ENCODE measurements around the gene ABAT. TPM values are rescaled to one million over a fixed set of nuclear protein-coding genes. Genes with fewer than 3 reads are reported as not detected.

The ABAT gene
- total and polyA plus RNA-seq, 2 donors from 2014 or later, result 9.6 to 34.0 TPM

- Histone ChIP-seq H3K9me3 (ENCODE audit: control insufficient read depth in 2 of 3, insufficient read depth in 1 of 3, low read length in 3 of 3) (no peaks in the 10 kb centered on the region), H3K27me3 (ENCODE audit: control insufficient read depth, insufficient read depth, low read length) (no peaks in the 10 kb centered on the region), H3K4me3 (ENCODE audit: low read length in 3 of 3) (no peak overlapping the region), H3K9ac (ENCODE audit: low read length in 3 of 3) (no peak overlapping the region), H3K27ac (ENCODE audit: low read depth in 2 of 2, low read length in 2 of 2) (no peak overlapping the region), H3K36me3 (ENCODE audit: control insufficient read depth in 2 of 3, insufficient read depth in 3 of 3, low read length in 3 of 3) (peaks cover 15 to 52% (median 45%) of the 10 kb centered on the region in 3 donors), H3K4me1 (ENCODE audit: control insufficient read depth in 2 of 3, insufficient read depth in 2 of 3, low read depth in 1 of 3, low read length in 3 of 3) (peaks cover 0 to 3% (median 0%) of the 10 kb centered on the region in 3 donors)
- no peak for DNase-seq
- no peak for FAIRE-seq
- intact Hi-C loops (cut with DNase I), result no loop called here
- TF ChIP-seq CTCF (IDR thresholded peaks at IDR 0.05; ENCODE audit: borderline replicate concordance, extremely low read depth, insufficient read depth), result no peak
Observed at GRCh38 chr16:8642146-8642545, 32.3 kb upstream of the ABAT start.

GRCh38 chr16:8644211-8645140 is 29.9 kb upstream of the ABAT start:
- H3K27ac ChIP-seq (ENCODE audit: low read depth in 2 of 2, low read length in 2 of 2), result no peak overlapping the region
- FAIRE-seq, result no peak

DNA sequence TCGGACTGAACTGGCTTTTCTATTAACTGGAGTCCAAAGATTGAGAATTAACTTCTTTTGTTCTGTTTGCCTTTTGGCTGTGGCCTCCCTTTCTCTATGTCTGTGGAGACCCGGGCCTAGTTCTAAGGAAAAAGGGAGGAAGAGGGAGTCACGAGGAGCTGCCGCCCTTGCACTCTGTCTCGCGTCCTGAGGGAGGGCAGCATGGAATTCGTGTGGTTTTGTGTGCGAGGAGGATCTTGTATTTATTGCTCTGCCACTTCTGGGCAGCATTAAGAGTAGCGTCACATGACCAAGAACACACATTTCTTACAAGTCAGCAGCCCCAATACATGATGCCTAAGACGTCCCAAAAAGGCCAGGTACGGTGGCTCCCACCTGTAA is 29.3 kb upstream of the ABAT start:
- DNase-seq (no peak), FAIRE-seq (no peak)
- Histone ChIP-seq H3K9me3 (ENCODE audit: control insufficient read depth in 2 of 3, insufficient read depth in 1 of 3, low read length in 3 of 3) (no peaks in the 10 kb centered on the region), H3K9ac (ENCODE audit: low read length in 3 of 3) (no peak overlapping the region), H3K27ac (ENCODE audit: low read depth in 2 of 2, low read length in 2 of 2) (no peak overlapping the region), H3K27me3 (ENCODE audit: control insufficient read depth, insufficient read depth, low read length) (no peaks in the 10 kb centered on the region), H3K4me3 (ENCODE audit: low read length in 3 of 3) (no peak overlapping the region), H3K36me3 (ENCODE audit: control insufficient read depth in 2 of 3, insufficient read depth in 3 of 3, low read length in 3 of 3) (peaks cover 13 to 49% (median 38%) of the 10 kb centered on the region in 3 donors), H3K4me1 (ENCODE audit: control insufficient read depth in 2 of 3, insufficient read depth in 2 of 3, low read depth in 1 of 3, low read length in 3 of 3) (peaks cover 0 to 3% (median 0%) of the 10 kb centered on the region in 3 donors)
- no peak for TF ChIP-seq CTCF (IDR thresholded peaks at IDR 0.05; ENCODE audit: borderline replicate concordance, extremely low read depth, insufficient read depth)
- intact Hi-C loops (cut with DNase I), result no loop called here

More at GRCh38 chr16:8644211-8645140, 29.9 kb upstream of the ABAT start:
- peaks cover 0 to 3% (median 0%) of the 10 kb centered on the region in 3 donors for H3K4me1 ChIP-seq (ENCODE audit: control insufficient read depth in 2 of 3, insufficient read depth in 2 of 3, low read depth in 1 of 3, low read length in 3 of 3)
- no peak overlapping the region for H3K4me3 ChIP-seq (ENCODE audit: low read length in 3 of 3)
- intact Hi-C loops (cut with DNase I), result no loop called here
- H3K36me3 ChIP-seq (ENCODE audit: control insufficient read depth in 2 of 3, insufficient read depth in 3 of 3, low read length in 3 of 3), result peaks cover 16 to 54% (median 42%) of the 10 kb centered on the region in 3 donors
- peak in 1 of 5 donors; percentile 13 for DNase-seq
- H3K9me3 ChIP-seq (ENCODE audit: control insufficient read depth in 2 of 3, insufficient read depth in 1 of 3, low read length in 3 of 3), result no peaks in the 10 kb centered on the region
- no peaks in the 10 kb centered on the region for H3K27me3 ChIP-seq (ENCODE audit: control insufficient read depth, insufficient read depth, low read length)
- no peak overlapping the region for H3K9ac ChIP-seq (ENCODE audit: low read length in 3 of 3)
- TF ChIP-seq CTCF (IDR thresholded peaks at IDR 0.05; ENCODE audit: borderline replicate concordance, extremely low read depth, insufficient read depth), result no peak
